GM15510 (cell line): Measurements from ENCODE around the gene COL2A1.

Source experiments
- POLR2A ChIP-seq: IDR thresholded peaks from 3 replicates; pipeline ENCODE4 v1.6.1; 2011; ENCODE audit warnings: borderline replicate concordance; ENCODE audit not compliant: insufficient read length; ENCODE audit errors: extremely low read depth

COL2A1 gene

DNA sequence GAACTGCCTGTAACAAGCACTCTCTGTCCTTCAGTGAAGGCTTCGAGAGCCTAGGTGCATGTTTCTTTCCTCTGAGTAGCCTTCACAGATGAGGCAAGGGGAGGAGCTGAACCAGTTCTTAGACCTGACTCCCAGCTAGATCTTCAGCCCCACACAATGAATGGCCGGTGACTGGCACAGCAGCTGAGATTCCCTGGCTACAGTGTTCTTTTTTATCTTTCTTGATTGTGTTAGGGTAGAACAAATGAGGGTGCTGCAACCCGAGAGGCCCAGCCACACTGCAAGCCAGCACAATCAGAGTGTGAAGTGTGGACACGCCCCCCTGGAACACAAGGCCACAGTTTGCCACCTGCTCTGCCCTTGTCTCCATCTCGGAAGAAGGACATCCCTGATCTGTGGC, 19.1 kb upstream of the COL2A1 start:
- TF ChIP-seq POLR2A = no peak

DNA sequence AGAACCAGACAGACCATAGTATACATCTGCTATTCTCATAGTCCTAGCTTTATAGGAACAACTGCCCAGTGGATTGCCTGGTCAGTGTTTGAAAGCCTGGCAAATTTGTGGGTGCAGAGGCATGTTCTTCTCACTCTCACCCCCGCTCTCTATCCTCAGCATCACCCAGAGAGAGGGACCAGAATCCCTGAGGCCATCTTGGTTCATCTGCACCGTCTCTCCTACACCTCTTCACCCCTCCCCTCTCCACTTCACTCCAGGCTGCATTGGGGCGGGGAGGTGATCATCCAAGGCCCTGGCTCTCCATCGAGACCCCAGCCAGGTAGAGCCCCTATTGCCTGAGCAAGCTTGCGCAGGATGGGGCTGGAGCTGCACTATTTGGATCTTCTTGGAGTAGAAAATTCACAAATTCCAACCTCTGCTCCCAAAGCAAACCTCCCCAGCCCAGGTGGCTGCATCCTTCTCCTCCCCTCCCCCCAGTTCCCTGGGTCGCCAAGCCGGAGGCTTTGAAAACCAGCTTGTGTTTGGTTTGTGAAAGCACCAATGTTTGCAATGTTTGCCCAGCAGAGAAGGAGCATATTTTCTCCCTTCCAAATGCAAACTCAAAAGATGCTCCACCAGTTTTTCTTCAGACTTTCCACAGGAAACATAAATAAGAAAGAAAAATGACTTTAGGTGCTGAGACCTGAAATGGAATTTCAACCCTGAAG, 18.6 kb upstream of the COL2A1 start:
- no peak for TF ChIP-seq POLR2A

GRCh38 chr12:48022180-48022521, 17.9 kb upstream of the COL2A1 start:
- TF ChIP-seq POLR2A = no peak

- no peak for TF ChIP-seq POLR2A
These were observed 17.4 kb upstream of the COL2A1 start for GRCh38 chr12:48021485-48022179.

DNA sequence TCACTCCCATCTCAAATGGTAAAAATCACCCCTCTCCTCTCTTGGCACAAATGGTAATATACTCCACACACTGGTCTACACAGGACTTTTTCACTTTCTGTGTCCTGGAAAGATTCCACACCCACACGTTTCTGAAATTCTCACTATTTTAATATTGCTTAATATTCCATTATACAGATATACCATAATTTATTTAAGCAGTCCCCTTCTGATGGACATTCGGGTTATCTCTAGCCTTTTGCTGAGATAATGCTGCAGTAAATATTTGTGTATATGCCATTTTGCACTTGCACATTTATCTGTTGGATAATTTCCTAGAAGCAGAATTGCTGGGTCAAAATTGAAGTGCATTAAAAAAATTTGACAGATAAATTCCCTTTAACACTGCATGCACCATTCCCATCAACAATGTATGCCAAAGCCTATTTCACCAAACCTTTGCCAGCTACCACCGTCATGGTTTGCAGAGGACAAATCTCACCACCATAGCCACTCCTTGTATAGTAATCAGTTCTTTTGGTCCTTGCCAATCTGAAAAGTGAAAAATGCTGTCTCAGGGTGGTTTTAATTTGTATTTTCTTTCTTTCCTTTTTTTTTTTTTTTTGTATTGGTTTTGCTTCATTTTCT, 15.5 kb upstream of the COL2A1 start:
- TF ChIP-seq POLR2A = no peak

DNA sequence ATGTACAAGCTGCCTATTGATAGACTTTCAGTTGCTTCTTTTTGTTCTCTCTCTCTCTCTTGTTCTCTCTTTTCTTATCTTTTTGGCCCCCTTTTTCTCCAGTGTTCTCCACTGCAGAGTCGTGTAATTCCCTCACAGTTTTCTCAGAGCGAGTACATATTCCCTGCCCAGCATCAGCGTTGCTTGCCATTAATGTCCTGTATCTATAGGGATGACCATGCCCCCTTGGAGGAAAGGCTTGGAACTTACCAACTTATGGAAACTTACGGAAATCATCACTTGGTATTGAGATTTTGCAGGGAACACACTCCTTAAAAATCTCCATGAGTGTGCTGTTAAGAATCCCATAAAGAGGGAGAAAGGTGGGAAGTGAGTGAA, 14.3 kb upstream of the COL2A1 start:
- no peak for TF ChIP-seq POLR2A

- TF ChIP-seq POLR2A = no peak
These were observed 13.8 kb upstream of the COL2A1 start for GRCh38 chr12:48017921-48018617.

DNA sequence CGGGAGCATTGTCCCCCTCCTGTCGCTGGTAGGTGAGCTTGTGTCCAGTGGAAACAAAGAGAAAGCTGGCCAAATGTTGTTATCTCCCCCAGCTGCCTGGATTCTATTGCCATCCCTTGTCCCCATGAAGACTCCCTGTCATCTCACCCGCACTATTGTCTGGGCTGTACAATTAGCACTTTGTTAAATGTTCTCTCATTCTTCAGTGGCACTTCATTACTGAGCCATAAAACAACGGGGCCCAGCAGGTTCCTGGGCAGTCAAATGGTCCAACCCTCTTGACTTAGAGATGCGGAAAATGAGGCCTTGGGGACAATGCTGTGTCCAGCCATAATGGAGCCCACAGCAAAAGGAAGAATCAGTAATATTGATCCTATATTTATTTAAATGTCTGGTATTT, 13.2 kb upstream of the COL2A1 start:
- TF ChIP-seq POLR2A = no peak

DNA sequence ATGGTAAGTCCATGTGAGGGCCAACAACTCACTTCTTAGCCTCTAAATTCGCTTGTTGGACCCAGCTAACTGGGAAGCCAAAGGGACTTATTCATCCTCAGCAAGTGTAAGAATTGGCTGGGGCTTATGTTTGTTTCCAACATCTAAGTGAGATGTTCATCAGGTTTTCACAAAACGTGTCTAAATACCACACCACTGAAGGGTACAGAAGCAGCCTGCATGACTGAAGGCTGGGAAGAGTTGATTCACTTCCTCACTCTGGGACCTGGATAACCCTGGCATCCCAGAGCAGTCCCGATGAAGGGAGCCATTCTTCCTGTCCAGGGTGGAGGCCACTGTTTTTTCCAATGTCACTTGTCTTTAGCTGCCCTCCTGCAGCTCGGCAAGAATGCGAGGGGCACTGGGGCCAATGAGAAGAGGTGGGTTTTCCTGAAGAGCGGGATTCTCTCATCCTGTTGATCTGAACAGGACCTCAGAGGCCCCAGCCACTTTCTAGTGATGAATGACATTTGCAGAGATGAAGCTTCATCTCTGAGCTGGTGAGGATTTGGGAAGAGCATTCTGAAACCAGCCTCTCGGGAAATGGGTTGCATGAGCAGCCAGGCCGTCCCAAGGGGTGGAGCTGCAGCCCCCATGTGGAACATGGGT, 12.2 kb upstream of the COL2A1 start:
- no peak for TF ChIP-seq POLR2A

DNA sequence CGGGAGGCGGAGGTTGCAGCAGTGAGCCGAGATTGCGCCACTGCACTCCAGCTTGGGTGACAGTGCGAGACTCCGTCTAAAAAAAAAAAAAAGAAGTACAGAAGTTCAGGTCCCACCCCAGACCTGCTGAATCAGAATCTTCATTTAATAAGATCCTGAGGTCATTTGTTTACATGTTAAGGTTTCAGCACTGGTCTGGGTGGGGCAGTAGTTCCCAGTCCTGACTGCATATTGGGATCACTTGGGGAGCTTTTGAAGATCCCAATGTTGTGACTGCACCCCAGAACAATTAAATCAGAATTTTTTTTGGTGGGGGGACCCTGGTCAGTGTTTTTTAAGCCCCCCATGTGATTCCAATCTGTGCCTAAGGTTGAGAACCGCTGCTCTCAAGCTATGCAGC, 11.7 kb upstream of the COL2A1 start:
- no peak for TF ChIP-seq POLR2A

- no peak for TF ChIP-seq POLR2A
These were observed 10.9 kb upstream of the COL2A1 start for GRCh38 chr12:48015129-48015528.

DNA sequence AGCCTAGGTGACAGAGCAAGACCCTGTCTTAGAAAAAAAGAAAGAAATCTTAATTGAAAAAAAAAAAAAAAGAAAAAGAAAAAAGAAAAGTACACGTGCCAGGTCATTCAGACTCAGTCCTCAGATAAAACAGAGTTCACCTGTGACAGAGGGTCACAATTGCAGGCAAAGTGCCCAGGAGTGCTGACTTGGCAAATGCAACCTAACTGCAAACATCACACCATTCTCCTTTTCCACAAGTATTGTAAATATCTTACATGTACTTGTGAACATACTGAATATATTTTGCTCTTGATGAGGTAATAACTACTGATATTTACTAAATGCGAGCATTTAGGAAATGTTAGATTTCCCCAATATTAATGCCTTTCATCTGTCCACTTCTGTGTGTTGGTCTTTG, 9.0 kb upstream of the COL2A1 start:
- TF ChIP-seq POLR2A = no peak

DNA sequence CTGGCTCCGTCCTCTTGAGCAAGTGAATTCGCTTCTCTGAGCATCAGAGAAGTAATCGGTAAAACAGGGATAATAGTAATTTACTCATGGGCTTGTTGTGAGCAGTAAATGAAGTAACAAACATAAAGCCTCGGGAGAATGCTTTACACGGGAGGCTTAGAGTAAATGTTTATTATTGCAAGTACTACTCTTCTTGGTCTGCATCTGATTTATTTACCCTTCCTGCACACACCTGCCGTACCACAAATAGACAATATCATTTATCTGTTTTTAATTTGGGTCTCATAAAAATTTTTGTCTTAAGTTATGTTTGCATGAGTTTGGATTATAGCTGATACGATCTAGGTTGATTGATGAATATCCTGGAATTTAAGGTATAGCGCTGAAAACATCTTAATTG, 7.8 kb upstream of the COL2A1 start:
- TF ChIP-seq POLR2A = no peak

- no peak for TF ChIP-seq POLR2A
These were observed 6.2 kb upstream of the COL2A1 start for GRCh38 chr12:48010366-48010970.
